ENCODE measurements around the gene PLOD1. TPM values are rescaled to one million over a fixed set of nuclear protein-coding genes. Genes with fewer than 3 reads are reported as not detected.
"Not testable (repeated sequence)": the region's sequence is repeated elsewhere in the genome, so short reads cannot be mapped to it uniquely, and the experiment has no call there.

The PLOD1 gene
- total RNA-seq, 4 donors from 2014 or later = 28.8 to 56.3 (median 41.2) TPM

DNA sequence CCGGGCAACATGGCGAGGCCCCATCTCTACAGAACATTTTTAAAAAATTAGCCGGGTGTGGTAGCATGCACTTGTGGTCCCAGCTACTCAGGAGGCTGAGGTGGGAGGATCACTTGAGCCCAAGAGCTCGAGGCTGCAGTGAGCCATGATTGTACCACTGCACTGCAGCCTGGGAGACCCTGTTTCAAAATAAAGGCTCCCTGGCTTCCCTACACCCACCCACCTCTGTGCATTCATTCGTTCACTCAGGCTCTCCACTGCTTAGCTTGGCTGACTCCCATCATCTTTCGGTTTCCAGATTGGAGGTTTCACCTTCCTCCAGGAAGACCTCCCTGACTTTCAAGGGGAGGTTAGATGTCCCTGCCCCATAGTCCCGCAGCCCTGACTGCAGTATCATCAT, 22.5 kb upstream of the PLOD1 start:
- peaks cover 0 to 12% (median 1%) of the 10 kb centered on the region in 4 donors for H3K4me1 ChIP-seq
- no peaks in the 10 kb centered on the region for H3K27me3 ChIP-seq
- H3K27ac ChIP-seq = no peak overlapping the region
- no peaks in the 10 kb centered on the region for H3K9me3 ChIP-seq
- TF ChIP-seq, protein P1, sequence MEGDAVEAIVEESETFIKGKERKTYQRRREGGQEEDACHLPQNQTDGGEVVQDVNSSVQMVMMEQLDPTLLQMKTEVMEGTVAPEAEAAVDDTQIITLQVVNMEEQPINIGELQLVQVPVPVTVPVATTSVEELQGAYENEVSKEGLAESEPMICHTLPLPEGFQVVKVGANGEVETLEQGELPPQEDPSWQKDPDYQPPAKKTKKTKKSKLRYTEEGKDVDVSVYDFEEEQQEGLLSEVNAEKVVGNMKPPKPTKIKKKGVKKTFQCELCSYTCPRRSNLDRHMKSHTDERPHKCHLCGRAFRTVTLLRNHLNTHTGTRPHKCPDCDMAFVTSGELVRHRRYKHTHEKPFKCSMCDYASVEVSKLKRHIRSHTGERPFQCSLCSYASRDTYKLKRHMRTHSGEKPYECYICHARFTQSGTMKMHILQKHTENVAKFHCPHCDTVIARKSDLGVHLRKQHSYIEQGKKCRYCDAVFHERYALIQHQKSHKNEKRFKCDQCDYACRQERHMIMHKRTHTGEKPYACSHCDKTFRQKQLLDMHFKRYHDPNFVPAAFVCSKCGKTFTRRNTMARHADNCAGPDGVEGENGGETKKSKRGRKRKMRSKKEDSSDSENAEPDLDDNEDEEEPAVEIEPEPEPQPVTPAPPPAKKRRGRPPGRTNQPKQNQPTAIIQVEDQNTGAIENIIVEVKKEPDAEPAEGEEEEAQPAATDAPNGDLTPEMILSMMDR (IDR thresholded peaks at IDR 0.05) = no peak
- TF ChIP-seq POLR2A (IDR thresholded peaks at IDR 0.05) = no peak
- no peak for TF ChIP-seq POLR2AphosphoS5 (IDR thresholded peaks at IDR 0.05)
- no peak for TF ChIP-seq EP300 (IDR thresholded peaks at IDR 0.05; ENCODE audit: low read depth)
- 80 to 81% methylated on average over 2 to 7 of the region's 7 CpGs for WGBS, 2 donors (ENCODE audit: low coverage in 1 of 2)
- in situ Hi-C loops (cut with MboI; ENCODE audit: low pct_ligation_motif_present in 1 of 4, low pct_unique_long_range_greater_than_20kb in 1 of 4, low sequenced_read_pairs in 3 of 4) = no loop called here
- intact Hi-C loops (cut with DNase I; ENCODE audit: low total_unique reads) = no loop called here
- DNase-seq = no peak
- H3K36me3 ChIP-seq = no peaks in the 10 kb centered on the region
- H3K4me3 ChIP-seq = no peak overlapping the region

DNA sequence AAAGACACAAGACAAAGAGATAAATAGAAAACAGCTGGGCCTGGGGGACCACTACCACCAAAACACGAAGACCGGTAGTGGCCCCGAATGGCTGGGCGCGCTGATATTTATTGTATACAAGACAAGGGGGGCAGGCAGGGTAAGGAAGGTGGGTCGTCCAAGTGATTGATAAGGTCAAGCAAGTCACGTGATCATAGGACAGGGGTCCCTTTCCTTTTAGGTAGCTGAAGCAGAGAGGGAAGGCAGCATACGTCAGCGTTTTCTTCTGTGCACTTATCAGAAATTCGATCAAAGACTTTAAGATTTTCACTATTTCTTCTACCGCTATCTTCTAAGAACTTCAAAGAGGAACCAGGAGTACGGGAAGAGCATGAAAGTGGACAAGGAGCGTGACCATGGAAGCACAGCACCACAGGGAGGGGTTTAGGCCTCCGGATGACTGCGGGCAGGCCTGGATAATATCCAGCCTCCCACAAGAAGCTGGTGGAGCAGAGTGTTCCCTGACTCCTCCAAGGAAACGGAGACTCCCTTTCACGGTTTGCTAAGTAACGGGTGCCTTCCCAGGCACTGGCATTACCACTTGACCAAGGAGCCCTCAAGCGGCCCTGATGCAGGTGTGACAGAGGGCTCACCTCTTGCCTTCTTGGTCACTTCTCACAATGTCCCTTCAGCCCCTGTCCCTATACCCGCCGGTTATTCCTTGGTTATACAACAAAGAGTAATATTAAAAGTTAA, 21.9 kb upstream of the PLOD1 start:
- H3K4me3 ChIP-seq; DNase-seq; H3K27ac ChIP-seq; H3K27me3 ChIP-seq; H3K4me1 ChIP-seq; in situ Hi-C loops (cut with MboI; ENCODE audit: low pct_ligation_motif_present in 1 of 4, low pct_unique_long_range_greater_than_20kb in 1 of 4, low sequenced_read_pairs in 3 of 4); H3K9me3 ChIP-seq; H3K36me3 ChIP-seq; intact Hi-C loops (cut with DNase I; ENCODE audit: low total_unique reads): not testable (repeated sequence)
- WGBS, 2 donors (ENCODE audit: low coverage in 1 of 2) = 79 to 82% methylated on average over 19 to 20 of the region's 21 CpGs
- TF ChIP-seq POLR2AphosphoS5 (IDR thresholded peaks at IDR 0.05) = peak in 1 of 3 donors; percentile 16

DNA sequence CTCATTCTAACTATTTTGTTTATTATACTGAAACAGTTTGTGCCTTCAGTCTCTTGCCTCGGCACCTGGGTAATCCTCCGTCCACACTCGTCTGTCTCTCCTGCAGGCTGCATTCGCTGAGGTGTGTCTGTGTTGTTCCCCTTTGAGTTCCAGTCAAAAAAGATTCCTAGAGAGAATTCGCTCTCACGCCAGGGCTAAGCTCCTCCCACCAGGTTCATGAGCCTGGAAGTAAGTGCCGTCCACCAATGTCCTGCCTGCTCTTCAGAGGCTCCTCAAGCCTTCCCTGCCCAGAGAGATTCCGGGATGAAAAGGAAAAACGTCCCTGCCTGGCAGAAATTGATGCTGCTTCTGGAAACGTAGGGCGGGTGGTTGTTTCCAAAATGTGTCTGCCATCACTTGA, 21.2 kb upstream of the PLOD1 start:
- H3K4me1 ChIP-seq = peaks cover 0 to 7% (median 4%) of the 10 kb centered on the region in 4 donors
- H3K27ac ChIP-seq = no peak overlapping the region
- intact Hi-C loops (cut with DNase I; ENCODE audit: low total_unique reads) (no loop called here), in situ Hi-C loops (cut with MboI; ENCODE audit: low pct_ligation_motif_present in 1 of 4, low pct_unique_long_range_greater_than_20kb in 1 of 4, low sequenced_read_pairs in 3 of 4) (no loop called here)
- H3K27me3 ChIP-seq = no peaks in the 10 kb centered on the region
- no peaks in the 10 kb centered on the region for H3K9me3 ChIP-seq
- WGBS, 2 donors (ENCODE audit: low coverage in 1 of 2) = 49% methylated on average over 11 of the region's 11 CpGs; no CpG with 5 or more reads in 1 of the 2 donors
- H3K4me3 ChIP-seq = no peak overlapping the region
- no peaks in the 10 kb centered on the region for H3K36me3 ChIP-seq
- DNase-seq = no peak
- TF ChIP-seq EP300 (IDR thresholded peaks at IDR 0.05; ENCODE audit: low read depth) (no peak), POLR2A (IDR thresholded peaks at IDR 0.05) (no peak), POLR2AphosphoS5 (IDR thresholded peaks at IDR 0.05) (no peak)
- TF ChIP-seq, protein P1 (IDR thresholded peaks at IDR 0.05) = no peak

DNA sequence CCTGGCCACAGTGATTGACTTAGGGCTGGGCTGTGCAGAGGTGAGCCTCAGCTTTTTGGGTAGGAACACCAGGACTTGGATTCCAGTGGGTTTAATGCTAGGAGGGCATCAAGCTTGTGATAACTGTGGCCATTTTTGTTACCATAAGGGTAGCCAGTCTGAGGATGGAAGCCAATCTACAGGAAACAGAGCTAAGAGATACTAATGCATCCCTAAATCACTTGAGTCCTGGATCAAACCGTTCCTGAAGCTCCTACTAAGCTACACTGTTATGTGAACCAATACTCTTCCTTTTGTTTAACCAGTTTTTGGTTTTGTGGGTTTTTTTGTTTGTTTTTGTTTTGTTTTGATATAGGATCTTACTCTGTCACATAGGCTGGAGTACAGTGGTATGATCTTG, 20.5 kb upstream of the PLOD1 start:
- Histone ChIP-seq H3K9me3 (no peaks in the 10 kb centered on the region), H3K36me3 (peaks cover 0 to 5% (median 0%) of the 10 kb centered on the region in 4 donors), H3K27ac (no peak overlapping the region), H3K4me3 (no peak overlapping the region), H3K27me3 (no peaks in the 10 kb centered on the region), H3K4me1 (peaks cover 2 to 15% (median 11%) of the 10 kb centered on the region in 4 donors)
- no peak for DNase-seq
- 71 to 72% methylated on average over 1 of the region's 1 CpG for WGBS, 2 donors (ENCODE audit: low coverage in 1 of 2)
- intact Hi-C loops (cut with DNase I; ENCODE audit: low total_unique reads) (no loop called here), in situ Hi-C loops (cut with MboI; ENCODE audit: low pct_ligation_motif_present in 1 of 4, low pct_unique_long_range_greater_than_20kb in 1 of 4, low sequenced_read_pairs in 3 of 4) (no loop called here)
- TF ChIP-seq POLR2AphosphoS5 (IDR thresholded peaks at IDR 0.05) (no peak), POLR2A (IDR thresholded peaks at IDR 0.05) (no peak), EP300 (IDR thresholded peaks at IDR 0.05; ENCODE audit: low read depth) (no peak)
- TF ChIP-seq, protein P1 (IDR thresholded peaks at IDR 0.05) = no peak

Data from transverse colon (tissue), 4 donors.